HepG2 (cell line): ENCODE results near the gene ACTN1. TPM values are rescaled to one million over a fixed set of nuclear protein-coding genes. Genes with fewer than 3 reads are reported as not detected.
A peak's percentile ranks its signal among the peaks of the same experiment; 100 is the strongest.

ENCODE experiments used
- ARID3A ChIP-seq: IDR thresholded peaks from 2 replicates; pipeline ENCODE4 v1.6.1; 2012; ENCODE audit warnings: low read depth, low read length, improper control_type of control experiment
- ASH2L ChIP-seq: fragments of 300-600, 200-600 bp; sonication (generic); IDR thresholded peaks from 2 replicates; pipeline ENCODE4 v1.7.0; 2017; ENCODE audit warnings: low read depth, mild to moderate bottlenecking, moderate library complexity, mixed read lengths, low read length; ENCODE audit not compliant: insufficient read length
- CBX2 ChIP-seq, 2 experiments: fragments of 200-600 bp in 1 of 2; sonication (generic); formaldehyde crosslinking in 1 of 2; IDR thresholded peaks; 2 replicates each; pipeline versions ENCODE4 v1.7.0 to v1.8.1; 2018 to 2022; ENCODE audit warnings: low read depth in 2 of 2, low read length in 1 of 2, mild to moderate bottlenecking in 1 of 2, missing genetic modification reagents in 1 of 2
- CREM ChIP-seq, 2 experiments: sonication (generic) in 1 of 2; formaldehyde crosslinking in 1 of 2; IDR thresholded peaks; 2 replicates each; pipeline versions ENCODE4 v1.4.0 to v1.6.1; 2016 to 2020; ENCODE audit warnings: antibody characterized with exemption in 1 of 2, mild to moderate bottlenecking in 1 of 2, missing genetic modification reagents in 1 of 2
- E2F5 ChIP-seq: sonication (generic); formaldehyde crosslinking; conservative IDR thresholded peaks from 2 replicates; pipeline ENCODE4 v1.4.0; 2020; ENCODE audit warnings: missing genetic modification reagents
- IRF1 ChIP-seq: sonication (generic); formaldehyde crosslinking; IDR thresholded peaks from 2 replicates; pipeline ENCODE4 v1.4.0; 2020; ENCODE audit warnings: low read depth, mild to moderate bottlenecking, missing genetic modification reagents
- PRDM15 ChIP-seq: sonication (generic); formaldehyde crosslinking; IDR thresholded peaks from 2 replicates; pipeline ENCODE4 v1.4.0; 2020; ENCODE audit warnings: missing genetic modification reagents
- SCMH1 ChIP-seq: sonication (generic); formaldehyde crosslinking; IDR thresholded peaks from 2 replicates; pipeline ENCODE4 v1.9.0; 2021; ENCODE audit warnings: missing genetic modification reagents, mild to moderate bottlenecking, borderline replicate concordance
- SOX13 ChIP-seq, 3 experiments: fragments of 450-650 bp in 1 of 3; sonication (generic) in 1 of 3; formaldehyde crosslinking in 1 of 3; IDR thresholded peaks in 2 of 3; conservative IDR thresholded peaks in 1 of 3; 2 replicates each; pipeline versions ENCODE4 v1.5.0 to v1.6.1; 2016 to 2020; ENCODE audit warnings: antibody characterized with exemption in 1 of 3, mild to moderate bottlenecking in 1 of 3, missing compliant biosample characterization in 1 of 3, missing genetic modification reagents in 1 of 3, moderate library complexity in 1 of 3
- ZBTB25 ChIP-seq: IDR thresholded peaks from 2 replicates; pipeline ENCODE4 v1.6.1; 2018; ENCODE audit warnings: missing genetic modification reagents
- ZBTB26 ChIP-seq: IDR thresholded peaks from 2 replicates; pipeline ENCODE4 v1.6.1; 2016; ENCODE audit warnings: missing compliant biosample characterization, missing genetic modification reagents, borderline replicate concordance
- ZEB1 ChIP-seq: IDR thresholded peaks from 2 replicates; pipeline ENCODE4 v1.6.1; 2012; ENCODE audit warnings: mild to moderate bottlenecking, low read depth, inconsistent platforms; ENCODE audit not compliant: insufficient replicate concordance
- ZNF558 ChIP-seq: sonication (generic); formaldehyde crosslinking; IDR thresholded peaks from 2 replicates; pipeline ENCODE4 v1.9.0; 2022; ENCODE audit warnings: mild to moderate bottlenecking, missing genetic modification reagents, borderline replicate concordance
- ZNF724P ChIP-seq: sonication (generic); formaldehyde crosslinking; IDR thresholded peaks from 2 replicates; pipeline ENCODE4 v1.8.0; 2022; ENCODE audit warnings: missing genetic modification reagents, borderline replicate concordance
- ZNF792 ChIP-seq: IDR thresholded peaks from 2 replicates; pipeline ENCODE4 v1.6.1; 2016
- ZNF83 ChIP-seq: sonication (generic); formaldehyde crosslinking; IDR thresholded peaks from 2 replicates; pipeline ENCODE4 v1.4.0; 2020; ENCODE audit warnings: missing genetic modification reagents, mild to moderate bottlenecking, borderline replicate concordance
- polyA plus RNA-seq, 8 experiments: library from polyadenylated mRNA; depleted of rRNA in 3 of 8; stranded (reverse) in 7 of 8; unstranded in 1 of 8; fragments of >200 nt; fragmentation: Illumina TruSeq in 4 of 8; extraction: Trizol in 4 of 8; gene quantifications; 2 replicates each; pipeline versions ENCODE4 v1.2.1 to v1.2.3, GENCODE V29; 2011 to 2016; ENCODE audit warnings: low read depth in 4 of 8, missing spikeins in 1 of 8, mixed read lengths in 1 of 8; ENCODE audit not compliant: insufficient read depth in 1 of 8
- total RNA-seq, 5 experiments: library from RNA; depleted of rRNA; stranded (reverse); fragments of >200 nt; fragmentation: Illumina TruSeq; extraction: Trizol; gene quantifications; 2 replicates each; pipeline ENCODE4 v1.2.3, GENCODE V29; 2016; ENCODE audit warnings: low read depth in 1 of 5

Gene ACTN1
- total and polyA plus RNA-seq, 2 of the 13 experiments (the other 11 are each of a cell fraction or from before 2014, with no cell fraction given), result 58.6 to 162 TPM

- TF ChIP-seq ZBTB25 (CRISPR knock-in tag) (0 out of 2 replicates have a peak, but pooled peaks have one; percentile 45), ZEB1 (peak; percentile 18), IRF1 (CRISPR knock-in tag) (no peak), PRDM15 (CRISPR knock-in tag) (no peak), SCMH1 (CRISPR knock-in tag) (no peak), E2F5 (CRISPR knock-in tag) (no peak), ZBTB26 (CRISPR knock-in tag) (no peak), ZNF724P (CRISPR knock-in tag) (0 out of 2 replicates have a peak, but pooled peaks have one; percentile 20), ARID3A (peak; percentile 61), CBX2 (IDR thresholded peaks at IDR 0.05; ENCODE audit: low read depth, low read length) (no peak), CBX2 (CRISPR knock-in tag; IDR thresholded peaks at IDR 0.05; ENCODE audit: low read depth) (no peak), ZNF558 (no peak), CREM (IDR thresholded peaks at IDR 0.05) (peak; percentile 66), CREM (CRISPR knock-in tag; IDR thresholded peaks at IDR 0.05) (no peak), SOX13 (IDR thresholded peaks at IDR 0.05) (peak; percentile 98), SOX13 (CRISPR knock-in tag; conservative IDR thresholded peaks at IDR 0.05 in 1 of 2, IDR thresholded peaks at IDR 0.05 in 1 of 2) (peak in 1 of 2 experiments; percentile 99; a peak in 2 of 4 replicates), ZNF83 (no peak), ZNF792 (no peak), ASH2L (peak; percentile 59)
Measured at GRCh38 chr14:68938271-68939150, 40.6 kb downstream of the ACTN1 start (continued).
